Medulla oblongata (tissue), 1 donor: ENCODE data around the gene IRF5.
"Not testable (repeated sequence)": the region's sequence is repeated elsewhere in the genome, so short reads cannot be mapped to it uniquely, and the experiment has no call there.

Experiments
- DNase-seq: peaks from one replicate; pipeline ENCODE4 v3.0.0-alpha.2; 2015; ENCODE audit errors: extremely low spot score

The IRF5 gene

DNA sequence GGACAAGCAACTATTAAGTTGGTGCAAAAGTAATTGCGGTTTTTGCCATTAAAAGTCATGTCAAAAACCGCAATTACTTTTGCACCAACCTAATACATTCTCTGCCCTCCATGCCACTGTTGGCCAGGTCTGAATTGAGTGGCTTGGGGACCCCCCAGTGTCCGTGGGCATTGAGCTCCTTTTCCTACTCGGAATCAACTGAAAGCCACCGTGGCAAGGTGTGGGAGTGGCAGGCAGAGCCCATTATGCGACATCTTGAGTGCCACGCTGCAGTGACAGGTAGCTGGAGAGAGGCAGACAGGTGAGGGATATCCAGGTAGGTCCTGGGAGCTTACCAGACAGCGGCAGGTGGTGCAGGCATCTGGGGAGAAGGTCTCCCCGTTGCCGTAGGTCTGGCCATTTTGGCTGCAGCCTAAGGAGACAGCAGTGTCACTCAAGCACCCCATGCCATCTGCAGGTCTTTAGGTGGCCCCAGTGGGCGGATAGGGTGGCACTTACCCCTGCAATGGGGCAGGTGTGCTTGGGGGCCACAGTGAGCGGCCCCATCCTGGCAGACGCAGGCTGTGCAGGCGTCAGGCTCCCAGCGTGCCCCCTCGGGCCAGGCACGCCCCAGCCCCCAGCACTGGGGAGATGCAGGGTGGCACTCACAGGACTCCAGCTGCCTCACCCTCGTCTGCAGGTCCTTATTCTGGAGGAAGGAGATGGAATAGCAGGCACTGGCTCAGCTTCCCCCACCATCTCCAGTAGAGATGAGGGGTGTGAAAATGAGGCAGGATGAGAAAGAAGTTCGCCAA is 30.8 kb upstream of the IRF5 start:
- DNase-seq = no peak

DNA sequence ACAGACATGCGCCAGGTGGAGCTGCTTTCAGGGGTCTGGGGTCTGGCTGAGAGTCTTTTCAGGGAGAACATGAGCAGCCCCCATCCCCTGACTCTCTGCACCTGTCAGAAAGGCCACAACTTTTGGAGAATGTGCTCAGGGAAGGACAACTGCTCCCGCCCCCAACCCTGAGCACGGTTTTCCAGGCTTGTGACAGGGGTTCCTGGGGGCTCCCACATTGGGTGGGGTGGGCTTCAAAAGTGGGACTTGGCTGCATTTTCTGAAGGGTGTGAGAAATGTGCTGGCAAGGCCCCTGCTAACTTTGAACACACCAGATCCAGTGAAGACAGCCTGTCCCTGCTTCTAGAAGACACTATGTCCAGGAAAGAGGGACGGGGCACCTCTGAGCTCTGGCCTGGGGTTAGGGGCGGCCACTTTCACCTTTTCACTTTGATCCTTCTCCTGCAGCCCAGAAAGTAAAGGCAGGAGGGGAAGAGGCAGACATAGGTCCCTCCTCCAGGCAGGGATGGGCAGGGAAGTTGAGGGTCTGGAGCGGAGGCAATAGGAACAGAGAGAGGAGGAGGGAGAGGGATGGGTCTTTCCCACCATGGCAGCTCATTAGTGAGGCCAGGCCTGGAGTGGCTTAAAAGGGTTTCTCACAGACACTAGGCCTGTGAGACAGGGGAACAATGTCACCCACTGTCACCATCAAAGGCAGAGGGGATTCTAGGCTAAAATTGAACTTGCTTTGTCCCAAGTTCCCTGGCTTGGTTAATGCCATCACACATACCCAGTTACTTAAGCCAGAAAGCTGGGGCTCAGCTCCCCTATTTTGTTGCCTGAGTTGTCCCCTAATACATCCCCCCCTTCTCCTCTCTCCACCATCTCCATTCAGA is 28.7 kb upstream of the IRF5 start:
- no peak for DNase-seq

DNA sequence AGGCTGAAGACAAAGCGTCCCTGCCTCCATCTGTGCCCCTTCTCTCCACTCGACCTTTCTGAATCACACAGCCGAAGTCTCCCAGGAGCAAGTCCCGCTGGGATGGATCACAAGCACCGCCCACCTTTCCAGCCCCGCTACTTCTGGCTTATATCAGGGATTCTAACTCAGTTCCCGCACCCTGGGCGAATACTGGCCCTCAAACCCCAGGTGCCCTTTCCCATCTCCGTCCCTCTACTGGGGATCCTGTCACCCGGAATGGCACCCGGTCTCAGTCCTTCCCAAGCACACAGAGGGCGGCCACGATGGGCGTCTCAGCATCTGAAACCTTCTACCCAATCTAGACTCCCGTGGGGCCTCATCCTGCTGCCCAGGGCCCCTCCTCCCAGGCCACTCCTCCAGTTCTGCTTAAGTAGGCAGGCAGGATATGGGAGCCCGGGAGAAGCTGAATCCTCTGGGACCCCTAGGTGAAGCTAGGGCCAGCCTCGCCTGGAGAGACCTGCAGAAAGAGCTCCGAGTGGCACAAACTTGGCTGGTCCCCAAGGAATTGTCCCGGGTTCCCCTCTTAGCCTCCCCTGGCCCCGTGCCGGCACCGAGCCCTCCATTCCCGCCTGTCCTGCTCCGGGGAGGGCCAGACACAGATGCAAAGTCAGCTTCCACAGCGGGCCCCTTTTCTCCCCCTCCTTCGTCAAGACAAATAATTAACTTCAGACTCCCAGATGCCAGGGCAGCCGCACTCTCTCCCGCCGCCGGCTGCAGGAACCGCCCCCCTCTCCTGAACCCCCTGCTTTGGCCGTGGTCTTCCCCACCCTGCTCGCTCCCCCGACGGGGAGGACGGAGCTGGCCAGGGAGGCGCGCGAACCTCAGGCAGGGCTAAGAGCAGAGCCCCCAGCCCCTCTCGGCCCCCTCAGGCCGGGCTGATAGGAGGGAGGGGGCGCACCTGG is 27.8 kb upstream of the IRF5 start:
- DNase-seq = no peak

DNA sequence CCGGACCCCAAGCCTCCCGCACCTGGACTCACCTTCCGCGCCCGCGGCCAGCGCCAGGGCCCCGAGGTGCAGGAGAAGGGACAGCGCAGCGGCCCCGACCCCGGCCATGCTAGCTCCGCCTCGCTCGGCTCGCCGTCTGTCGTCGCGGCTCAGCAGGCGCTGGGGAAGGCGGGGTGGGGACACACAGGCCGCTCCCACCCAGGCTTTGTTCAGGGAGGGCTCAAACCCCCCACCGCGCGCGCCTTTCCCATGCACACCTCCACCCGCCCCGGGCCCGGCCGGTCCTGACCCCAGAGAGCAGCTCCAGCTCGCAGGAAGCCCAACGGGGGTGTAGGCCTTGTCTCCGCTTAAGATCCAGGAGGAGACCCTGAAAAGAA is 27.2 kb upstream of the IRF5 start, which contains the start of gene KCP:
KCP (minus strand) TSS at position 141 of the 377 bp plus-strand sequence; CDS start at position 108, 33 bp downstream.
- no peak for DNase-seq

DNA sequence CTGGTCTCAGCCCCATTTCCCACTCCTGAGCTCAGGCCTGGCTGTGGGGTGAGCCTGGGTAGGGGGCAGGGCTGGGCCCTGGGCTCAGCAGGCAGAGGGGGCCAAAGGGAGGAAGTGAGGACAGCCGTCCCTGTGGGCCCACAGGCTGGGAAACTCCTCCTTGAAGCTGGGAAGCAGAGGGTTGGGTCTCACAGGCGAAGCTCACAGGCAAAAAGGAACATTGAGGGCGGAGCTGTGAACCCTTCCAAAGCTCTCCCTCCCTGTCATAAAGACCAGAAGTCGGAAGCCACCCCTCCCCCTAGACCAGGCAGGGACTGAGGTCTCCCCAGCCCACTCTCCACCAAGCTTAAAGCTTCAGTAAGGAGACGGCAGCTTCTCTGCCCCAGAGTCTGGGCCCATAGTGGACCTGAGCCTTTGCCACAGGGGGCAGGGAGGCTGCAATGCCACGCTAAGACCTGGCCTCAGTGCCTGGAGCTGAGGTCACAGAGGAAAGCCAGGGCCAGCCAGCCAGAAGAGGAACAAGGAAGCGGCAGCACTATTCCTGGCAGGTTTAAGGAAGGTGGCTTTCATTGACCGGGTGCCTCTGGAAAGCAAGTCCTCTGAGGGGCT is 26.2 kb upstream of the IRF5 start:
- no peak for DNase-seq

DNA sequence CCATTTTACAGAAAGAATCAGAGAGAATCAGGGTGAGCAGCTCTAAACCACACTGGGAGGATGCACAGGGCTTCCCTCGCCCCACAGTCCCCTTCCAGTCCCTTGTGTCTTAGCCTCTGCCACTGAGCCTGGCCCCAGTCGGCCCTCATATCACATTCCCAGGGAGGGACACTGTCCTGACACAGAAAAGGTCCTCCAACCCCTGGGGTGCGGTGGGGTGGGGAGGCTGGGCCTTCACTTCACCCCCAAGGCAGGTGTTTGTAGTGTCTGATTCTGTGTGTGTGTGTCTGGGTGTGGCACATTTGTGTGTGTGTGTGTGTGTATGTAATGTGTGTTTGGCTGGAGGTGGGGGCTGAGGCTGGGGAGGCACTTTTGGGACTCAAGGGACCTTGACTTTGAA is 25.4 kb upstream of the IRF5 start:
- no peak for DNase-seq

DNA sequence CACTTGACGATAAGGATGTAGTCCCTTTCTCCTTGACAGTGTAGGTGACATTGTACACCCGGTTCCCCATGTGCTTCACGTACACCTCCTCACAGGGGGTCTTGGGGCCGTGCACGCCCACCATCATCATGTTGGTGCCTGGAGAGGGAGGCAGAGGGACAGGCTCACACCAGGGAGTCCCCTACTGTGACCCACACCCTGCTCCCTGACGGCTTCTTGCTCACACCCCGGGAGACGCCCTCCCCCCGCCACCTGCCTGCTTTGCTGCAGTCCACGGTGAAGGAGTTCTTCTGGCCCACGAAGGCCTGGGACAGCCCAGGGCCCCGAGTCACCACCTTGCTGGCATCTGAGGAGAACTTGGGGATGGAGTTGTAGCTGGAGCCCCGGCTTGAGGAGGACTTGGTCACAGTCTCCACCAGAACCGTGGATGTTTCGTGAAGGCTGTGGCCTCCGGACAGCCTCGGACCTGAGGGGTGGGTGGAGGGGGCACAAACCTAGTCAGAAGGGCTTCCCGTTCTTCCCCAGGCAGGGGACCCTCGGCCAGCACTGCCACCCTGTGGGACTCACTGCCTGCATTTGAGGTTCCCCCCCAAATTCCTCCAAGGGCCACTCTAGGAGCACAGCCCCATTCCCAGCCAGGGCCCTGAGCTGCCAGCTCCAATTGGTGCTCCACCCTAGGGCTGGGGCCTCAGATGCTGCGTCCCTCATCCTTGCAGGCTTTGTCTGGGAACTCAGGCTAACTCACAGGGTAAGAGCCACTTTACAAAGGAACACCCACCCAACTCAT is 24.8 kb upstream of the IRF5 start:
- DNase-seq = not testable (repeated sequence)

DNA sequence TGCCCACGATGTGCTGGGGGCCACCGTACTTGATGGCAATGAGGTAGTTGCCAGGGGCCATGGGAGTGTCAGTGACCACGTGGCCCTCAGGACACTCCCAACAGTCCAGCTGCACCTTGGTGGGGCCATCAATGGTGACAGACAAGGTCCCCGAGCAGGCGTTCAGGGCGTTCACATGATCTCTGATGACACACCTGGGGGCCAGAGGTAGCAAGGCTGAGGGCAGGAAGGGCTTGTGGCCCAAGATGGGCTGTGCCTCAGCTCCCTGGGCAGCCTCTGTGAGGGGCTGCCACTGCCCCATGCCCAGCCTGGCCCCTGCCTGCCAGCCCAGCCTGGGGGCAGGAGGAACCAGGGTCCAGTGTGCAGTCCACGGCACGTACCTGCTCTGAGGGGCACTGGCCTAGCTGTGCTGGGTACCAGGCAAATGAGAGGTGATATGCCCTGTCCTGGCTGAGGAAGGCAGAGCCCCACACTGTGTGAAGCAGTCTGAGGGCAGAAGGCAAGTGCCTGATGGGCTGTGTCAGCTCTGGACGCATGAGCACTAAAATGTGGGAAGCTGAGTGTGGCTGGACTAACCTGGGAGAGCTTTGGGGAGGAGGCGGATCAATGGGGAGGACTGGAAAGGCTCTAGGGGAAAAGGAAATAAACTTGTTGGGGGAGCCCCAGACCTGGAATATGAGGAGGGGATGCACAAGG is 23.7 kb upstream of the IRF5 start:
- DNase-seq = no peak

DNA sequence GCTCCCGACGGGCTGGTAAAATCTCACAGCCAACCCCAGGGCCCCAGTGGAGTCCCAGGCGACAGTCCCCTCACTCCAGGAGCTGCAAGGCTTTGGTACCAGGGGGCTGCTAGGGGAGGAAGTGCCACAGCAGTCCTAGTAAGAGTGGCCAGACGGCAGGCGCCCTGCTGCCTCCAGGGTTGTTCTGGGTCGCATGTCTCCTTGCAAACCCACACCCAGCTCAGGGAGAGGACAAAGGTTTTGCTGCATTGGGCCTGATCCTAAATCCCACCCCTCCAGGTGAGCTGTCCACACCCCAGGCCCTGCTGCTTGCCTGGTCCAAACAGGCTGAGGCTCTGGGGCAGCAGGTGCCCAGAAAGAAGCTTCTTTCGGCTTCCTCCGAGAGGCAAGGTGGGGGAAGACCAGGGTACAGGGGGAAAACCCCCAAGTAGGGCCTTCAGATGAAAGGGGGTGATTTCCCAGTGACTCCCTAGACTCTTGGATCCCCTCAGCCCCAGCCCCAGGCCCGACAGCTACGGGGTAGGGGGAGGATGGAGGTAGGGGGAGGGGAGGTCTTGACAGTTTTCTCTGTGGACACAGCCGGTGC is 23.1 kb upstream of the IRF5 start:
- no peak for DNase-seq

DNA sequence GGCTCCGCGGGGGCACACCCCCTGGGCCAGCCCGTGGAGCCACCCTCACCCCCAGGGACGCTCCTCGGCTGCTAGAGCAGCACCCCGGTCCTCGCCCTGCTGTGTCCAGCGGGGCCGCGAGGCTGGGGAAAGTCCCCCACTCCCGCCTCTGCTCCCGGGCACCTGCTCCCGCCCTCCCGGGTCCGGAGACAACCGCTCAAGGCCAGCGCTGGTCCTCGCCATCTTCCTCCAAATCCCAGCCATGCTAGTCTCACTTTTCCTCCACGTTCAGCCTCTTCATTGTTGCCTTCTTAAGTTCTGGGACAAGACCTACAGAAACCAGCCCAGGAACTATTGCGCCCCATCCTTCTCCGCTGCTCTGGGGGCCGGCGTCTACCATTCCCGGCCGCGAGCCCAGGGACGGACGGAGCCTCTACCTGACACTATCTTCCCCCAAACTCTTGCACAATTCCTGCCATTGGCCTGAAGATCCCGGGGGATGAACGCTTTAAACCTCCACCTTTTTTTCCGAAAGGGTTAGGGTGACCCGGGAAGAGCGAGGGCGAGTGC is 22.4 kb upstream of the IRF5 start:
- DNase-seq = no peak

DNA sequence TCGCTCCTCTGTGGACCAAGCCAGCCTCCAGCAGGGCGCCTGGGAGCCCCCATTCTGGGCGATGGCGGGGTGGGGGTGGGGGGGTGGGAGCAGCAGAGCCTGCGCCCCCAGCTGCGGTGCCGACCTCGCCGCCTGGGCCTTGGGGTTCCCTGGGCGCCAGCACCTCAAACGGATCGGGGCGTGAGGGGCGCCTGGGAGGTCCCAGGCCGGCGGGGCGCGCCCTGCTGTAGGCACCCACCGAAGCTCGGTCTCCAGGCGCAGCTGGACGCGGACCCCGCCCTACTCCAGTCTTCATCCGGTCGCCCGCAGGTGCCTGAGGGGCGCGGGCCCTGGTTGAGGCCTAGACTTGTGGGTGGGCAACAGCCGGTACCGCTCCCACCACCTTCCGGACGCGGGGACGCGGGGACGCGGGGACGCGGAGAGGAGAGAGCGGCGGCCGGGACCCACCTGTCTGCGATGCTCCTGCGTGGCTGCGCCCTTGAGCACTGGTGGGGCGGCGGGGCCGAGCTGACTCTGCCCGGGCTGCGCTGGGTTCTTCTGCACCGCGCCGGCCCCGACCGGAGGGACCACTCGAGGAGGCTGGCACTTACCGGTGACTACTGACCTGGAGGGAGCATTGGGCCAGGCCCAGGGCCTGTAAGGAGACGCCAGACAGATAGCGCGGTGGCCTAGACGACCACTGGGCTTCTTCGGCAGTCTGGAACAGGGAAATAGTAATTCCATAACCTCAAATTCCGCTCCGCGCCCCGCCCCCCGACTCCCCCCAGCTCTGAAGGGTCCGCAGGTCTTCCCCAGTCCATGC is 21.7 kb upstream of the IRF5 start:
- no peak for DNase-seq

DNA sequence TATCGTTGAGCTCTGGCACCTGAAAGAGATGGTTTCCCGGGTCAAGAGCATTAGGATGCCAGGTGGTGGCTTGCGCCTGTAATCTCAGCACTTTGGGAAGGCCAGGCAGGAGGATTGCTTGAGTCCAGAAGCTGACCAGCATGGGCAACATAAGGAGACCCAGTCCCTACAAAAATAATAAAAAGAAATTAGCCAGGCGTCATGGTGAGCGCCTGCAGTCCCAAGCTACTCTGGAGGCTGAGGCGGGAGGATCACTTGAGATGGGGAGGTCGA is 21.1 kb upstream of the IRF5 start:
- DNase-seq = no peak

DNA sequence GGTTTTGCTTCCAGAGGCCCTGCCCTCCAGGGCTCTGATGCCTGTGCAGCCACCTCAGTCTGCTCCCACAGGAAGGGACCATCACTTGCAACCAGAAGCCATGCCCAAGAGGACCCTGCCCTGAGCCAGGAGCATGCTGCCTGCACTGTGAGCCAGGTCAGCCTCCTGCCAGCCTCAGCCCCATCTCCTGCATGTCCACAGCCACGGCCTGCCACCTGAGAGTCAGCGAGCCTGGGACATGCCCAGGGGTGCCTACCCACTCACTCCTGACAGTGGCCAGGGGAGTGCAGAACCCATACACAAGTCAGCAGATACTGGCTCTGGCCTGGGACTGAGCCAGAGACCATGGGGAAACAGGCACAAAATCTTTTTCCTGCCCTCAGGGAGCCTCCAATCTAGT is 20.6 kb upstream of the IRF5 start:
- DNase-seq = no peak

DNA sequence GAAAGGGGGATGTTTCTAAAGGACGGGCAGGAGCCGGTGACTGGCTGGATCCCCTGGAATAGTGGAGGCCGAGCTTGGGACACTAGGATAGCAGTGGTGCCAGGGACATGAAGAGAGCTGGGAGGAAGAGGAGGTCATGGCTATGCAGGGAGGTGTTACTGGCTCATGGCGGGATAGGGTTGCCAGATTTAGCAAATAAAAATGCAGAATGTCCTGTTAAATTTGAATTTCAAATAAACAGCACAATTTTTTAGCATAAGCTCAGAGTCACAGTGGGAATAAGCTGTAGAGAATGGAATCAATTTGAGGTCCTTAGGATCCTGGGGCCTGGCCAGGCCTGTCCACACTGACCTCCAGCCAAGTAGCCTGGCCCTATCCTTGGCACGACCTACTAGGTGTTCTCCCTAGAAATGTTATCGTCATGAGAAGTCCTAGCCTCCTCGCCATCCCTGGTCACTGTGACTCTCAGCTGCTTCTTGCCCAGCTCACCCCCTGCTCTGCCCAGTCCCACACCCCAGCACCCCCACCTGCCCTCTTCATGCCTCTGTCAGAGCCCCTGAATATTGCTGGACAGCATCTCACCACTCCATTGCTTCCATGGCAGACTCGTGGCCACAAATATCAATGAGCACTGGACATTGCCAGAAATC is 19.6 kb upstream of the IRF5 start:
- no peak for DNase-seq

DNA sequence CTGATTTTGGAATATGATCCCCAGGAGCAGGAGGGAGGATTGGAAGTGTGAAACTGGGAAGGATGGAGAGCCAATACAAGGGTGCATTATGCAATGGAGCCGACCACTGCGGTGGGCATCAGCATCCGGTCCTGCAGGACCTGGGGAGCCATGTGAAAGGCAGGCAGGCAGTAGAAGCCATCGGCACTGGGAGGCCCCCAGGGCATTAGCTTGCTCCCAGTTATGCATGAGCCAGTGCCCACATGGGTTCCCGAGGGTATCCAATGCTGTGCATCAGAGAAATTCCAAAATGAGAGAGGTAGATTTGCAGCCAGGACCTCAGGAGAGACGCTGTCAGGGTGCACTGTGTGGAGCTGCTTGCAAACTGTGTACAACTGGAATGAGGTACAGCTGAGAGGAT is 18.5 kb upstream of the IRF5 start:
- DNase-seq = no peak

DNA sequence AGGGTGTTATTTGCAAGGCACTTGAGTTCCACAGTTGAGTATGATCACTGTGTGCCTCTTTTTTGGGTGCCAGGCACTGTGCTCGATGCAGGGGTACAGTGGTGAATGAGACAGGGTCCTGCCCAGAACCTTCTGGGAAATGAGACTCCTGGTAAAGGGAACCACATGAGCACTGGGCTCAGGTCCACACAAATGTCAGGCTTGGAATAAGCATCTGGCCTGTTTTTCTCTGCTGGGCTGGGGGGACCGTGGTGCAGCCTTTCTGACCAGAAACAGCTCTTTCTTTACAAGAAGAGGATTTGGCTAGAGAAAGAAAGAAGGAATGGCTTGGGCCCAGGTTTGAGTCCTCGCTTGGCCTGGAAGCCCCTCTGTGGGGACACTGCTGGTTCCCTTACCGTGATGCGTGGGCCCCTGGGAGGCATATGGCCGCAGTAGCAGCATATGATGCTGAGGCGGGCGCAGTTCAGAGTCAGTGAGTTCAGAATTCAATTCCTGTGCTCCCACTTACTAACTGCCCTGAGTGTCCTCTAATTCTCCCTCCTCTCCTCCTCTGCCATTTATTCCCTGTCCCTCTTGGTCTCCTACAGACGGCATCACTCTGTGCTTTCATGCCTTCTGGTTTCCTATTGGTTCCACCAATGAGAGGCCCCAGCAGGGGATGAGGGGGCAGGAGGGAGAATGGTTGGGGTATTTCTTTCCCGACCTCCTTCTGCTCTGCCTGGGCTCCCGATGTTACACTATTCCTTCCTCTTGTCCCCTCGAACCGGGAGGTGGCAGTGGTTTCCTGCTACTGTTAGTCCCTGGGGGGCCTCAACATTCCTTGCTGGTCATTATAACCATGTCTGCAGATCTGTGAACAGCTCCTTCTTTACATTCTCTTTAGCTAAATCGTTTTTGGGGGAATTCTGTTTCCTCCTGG is 17.6 kb upstream of the IRF5 start:
- DNase-seq = peak; percentile 64

DNA sequence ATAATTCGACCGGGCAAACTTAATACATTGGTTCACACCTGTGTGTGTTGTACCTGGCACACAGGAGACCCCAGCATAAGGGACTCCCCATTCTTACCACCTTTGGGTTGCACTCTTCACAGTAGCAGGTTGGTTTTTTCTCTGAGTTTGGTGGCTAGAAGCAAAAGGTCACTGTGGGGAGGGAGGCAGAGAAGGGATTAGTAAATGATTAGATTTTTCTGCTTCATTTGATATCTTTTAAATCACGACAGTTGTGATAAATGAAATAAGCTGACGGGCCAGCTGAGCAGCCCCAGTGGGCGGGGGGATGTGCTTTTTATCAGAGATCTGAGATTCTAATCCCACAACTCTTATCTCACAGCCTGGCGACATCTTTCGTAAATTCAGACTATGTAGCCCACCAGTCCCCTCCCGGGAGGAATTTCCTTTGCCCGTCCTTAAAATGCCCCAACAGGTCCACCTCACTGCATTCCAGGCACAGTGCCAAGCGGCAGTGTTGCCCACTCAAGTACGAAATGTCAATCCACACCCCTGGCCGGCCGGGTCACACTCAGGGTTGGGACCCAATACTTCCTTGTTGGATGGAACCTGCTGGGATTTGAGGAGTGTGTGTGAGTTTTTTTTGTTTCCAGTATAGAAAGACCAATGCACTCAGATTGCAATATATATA is 16.7 kb upstream of the IRF5 start:
- DNase-seq = no peak
